Fibroblast of pulmonary artery (primary cell): ENCODE results near the gene VIT.

Experiments
- DNase-seq: peaks from one replicate; pipeline ENCODE4 v3.0.0-alpha.2; 2010; ENCODE audit warnings: low read depth
- H3K4me3 ChIP-seq: replicated peaks from 2 replicates; pipeline ENCODE4 v1.5.1; 2011; ENCODE audit warnings: low read depth, mild to moderate bottlenecking, control low read depth, low read length, moderate library complexity
- TF ChIP-seq, protein P1 (sequence below): IDR thresholded peaks from 2 replicates; pipeline ENCODE4 v1.5.1; 2011; ENCODE audit warnings: mild to moderate bottlenecking, control low read depth, low read length, inconsistent platforms; ENCODE audit errors: missing control alignments

The VIT gene

GRCh38 chr2:36658277-36658748 is 38.2 kb upstream of the VIT start:
- no peak for DNase-seq
- TF ChIP-seq, protein P1, sequence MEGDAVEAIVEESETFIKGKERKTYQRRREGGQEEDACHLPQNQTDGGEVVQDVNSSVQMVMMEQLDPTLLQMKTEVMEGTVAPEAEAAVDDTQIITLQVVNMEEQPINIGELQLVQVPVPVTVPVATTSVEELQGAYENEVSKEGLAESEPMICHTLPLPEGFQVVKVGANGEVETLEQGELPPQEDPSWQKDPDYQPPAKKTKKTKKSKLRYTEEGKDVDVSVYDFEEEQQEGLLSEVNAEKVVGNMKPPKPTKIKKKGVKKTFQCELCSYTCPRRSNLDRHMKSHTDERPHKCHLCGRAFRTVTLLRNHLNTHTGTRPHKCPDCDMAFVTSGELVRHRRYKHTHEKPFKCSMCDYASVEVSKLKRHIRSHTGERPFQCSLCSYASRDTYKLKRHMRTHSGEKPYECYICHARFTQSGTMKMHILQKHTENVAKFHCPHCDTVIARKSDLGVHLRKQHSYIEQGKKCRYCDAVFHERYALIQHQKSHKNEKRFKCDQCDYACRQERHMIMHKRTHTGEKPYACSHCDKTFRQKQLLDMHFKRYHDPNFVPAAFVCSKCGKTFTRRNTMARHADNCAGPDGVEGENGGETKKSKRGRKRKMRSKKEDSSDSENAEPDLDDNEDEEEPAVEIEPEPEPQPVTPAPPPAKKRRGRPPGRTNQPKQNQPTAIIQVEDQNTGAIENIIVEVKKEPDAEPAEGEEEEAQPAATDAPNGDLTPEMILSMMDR, result no peak
- no peak overlapping the region for H3K4me3 ChIP-seq

DNA sequence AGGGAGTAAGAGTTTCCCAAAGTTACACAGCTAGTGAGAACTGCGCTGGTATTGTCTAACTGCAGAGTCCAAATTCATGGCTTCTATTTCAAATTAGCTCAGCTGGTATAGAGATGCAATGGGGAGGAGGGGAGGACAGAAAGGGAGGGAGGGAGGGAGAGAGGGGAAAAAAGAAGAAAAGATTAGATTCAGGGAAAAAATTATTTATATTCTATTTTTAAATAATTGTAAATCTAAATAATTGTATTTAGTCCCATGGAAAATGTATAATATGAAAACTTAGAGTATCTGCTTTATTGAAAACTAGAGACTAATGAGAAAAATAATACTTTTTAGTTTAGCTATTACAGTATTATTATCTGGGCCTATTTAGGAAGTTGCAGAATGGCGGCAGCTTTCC is 37.3 kb upstream of the VIT start:
- no peak overlapping the region for H3K4me3 ChIP-seq
- DNase-seq, result no peak
- TF ChIP-seq, protein P1, result no peak

GRCh38 chr2:36659872-36660312 is 36.6 kb upstream of the VIT start:
- TF ChIP-seq, protein P1, result no peak
- H3K4me3 ChIP-seq, result no peak overlapping the region
- DNase-seq, result no peak

DNA sequence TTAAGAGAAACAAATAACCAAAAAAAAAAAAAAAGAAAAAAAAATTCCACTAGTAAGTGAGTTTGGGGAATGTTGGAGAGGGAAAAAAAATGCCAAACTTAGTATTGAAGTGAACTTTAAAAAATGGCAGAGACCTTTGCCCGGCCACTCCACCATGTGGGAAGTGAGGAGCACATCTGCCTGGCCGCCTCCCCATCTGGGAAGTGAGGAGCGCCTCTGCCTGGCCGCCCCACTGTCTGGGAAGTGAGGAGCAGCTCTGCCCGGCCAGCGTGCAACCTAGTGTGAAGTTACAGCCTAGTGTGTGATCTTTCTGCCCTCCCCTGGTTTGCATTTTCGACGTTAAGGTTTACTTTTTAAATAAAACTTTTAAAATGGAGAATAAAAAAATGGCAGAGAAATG is 33.9 kb upstream of the VIT start:
- TF ChIP-seq, protein P1, result no peak
- no peak for DNase-seq
- no peak overlapping the region for H3K4me3 ChIP-seq

GRCh38 chr2:36663295-36663694 is 33.2 kb upstream of the VIT start:
- no peak overlapping the region for H3K4me3 ChIP-seq
- TF ChIP-seq, protein P1, result no peak

DNA sequence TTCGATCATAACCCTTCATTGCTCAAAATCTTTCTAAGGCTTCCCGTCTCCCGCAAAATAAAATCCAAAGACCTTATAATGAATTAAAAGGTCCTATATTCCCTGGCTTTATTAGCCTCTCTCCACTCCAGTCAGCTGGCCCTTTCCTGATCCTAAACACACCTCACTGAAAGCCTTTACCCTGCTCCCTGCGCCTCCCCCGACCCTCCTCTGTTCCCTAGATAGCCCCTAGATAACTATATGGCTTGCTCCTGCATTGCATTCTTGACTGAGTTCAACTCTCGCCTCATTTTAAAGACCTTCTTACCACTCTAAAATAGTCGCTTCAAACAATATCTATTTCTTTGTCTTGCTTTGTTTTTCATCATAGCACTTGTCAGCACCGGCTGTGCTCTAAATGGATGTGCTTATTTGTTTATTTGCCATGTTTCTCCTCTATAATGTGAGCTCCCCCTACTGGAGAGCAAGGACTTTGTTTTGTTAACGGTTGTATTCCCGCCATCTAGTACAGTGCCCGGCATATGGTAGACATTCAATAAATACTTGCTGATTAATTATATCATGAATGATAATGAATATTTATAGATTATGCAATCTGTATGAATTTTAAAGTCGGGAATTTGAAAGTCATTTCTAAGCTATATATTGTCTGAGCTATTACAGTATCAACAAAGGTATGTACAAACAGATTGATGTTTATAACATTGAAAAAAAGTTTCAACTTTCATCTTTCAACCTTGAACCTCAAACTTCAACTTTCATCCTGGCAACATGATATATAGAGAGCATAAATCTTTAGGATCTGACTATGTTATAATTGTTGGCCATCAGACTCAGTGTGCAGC is 32.4 kb upstream of the VIT start:
- TF ChIP-seq, protein P1, result peak; percentile 82
- no peak overlapping the region for H3K4me3 ChIP-seq
- peak; percentile 89 for DNase-seq

More at GRCh38 chr2:36663295-36663694, 33.2 kb upstream of the VIT start:
- no peak for DNase-seq
